A172 (cell line): Measurements from ENCODE around the gene COL4A6. TPM values are rescaled to one million over a fixed set of nuclear protein-coding genes. Genes with fewer than 3 reads are reported as not detected.

Experiments used
- total RNA-seq: library from RNA; depleted of rRNA; stranded (reverse); fragments of >200 nt; shearing (Covaris generic); gene quantifications from 2 replicates; pipeline ENCODE4 v1.2.3, GENCODE V29; 2014; rRNA removed

Gene COL4A6
- total RNA-seq, 1 experiment from 2014 or later = 0.03 TPM

Other genes starting within 250 kb of the COL4A6 start
- 6.0 and 12.5 TPM in 2 replicates for gene COL4A5, start 1.4 kb upstream of the COL4A6 start, total RNA-seq